BLaER1 treated with 17β-estradiol and CSF1 and Interleukin-3, amounts not matched to agents 10 nM and 100 nM (cell line): Measurements from ENCODE around the gene PRAC2.

Experiments
- H3K27ac ChIP-seq, 11 experiments: shearing (Covaris generic); formaldehyde crosslinking; 2 replicates each; pipeline ENCODE4 v1.8.1; 2022
- H3K27me3 ChIP-seq, 11 experiments: shearing (Covaris generic); formaldehyde crosslinking; 2 replicates each; pipeline ENCODE4 v1.8.1; 2022
- H3K36me3 ChIP-seq, 11 experiments: shearing (Covaris generic); formaldehyde crosslinking; 2 replicates each; pipeline ENCODE4 v1.8.1; 2022
- H3K4me1 ChIP-seq, 10 experiments: shearing (Covaris generic); formaldehyde crosslinking; 2 replicates each; pipeline ENCODE4 v1.8.1; 2022
- H3K4me2 ChIP-seq, 11 experiments: shearing (Covaris generic); formaldehyde crosslinking; 2 replicates each; pipeline ENCODE4 v1.8.1; 2022
- H3K4me3 ChIP-seq, 10 experiments: shearing (Covaris generic); formaldehyde crosslinking; 2 replicates each; pipeline ENCODE4 v1.8.1; 2022
- H3K9ac ChIP-seq, 11 experiments: shearing (Covaris generic); formaldehyde crosslinking; 2 replicates each; pipeline ENCODE4 v1.8.1; 2022
- H3K9me3 ChIP-seq, 11 experiments: shearing (Covaris generic); formaldehyde crosslinking; replicated peaks in 1 of 11; 2 replicates each; pipeline ENCODE4 v1.8.1; 2022
- H4K20me1 ChIP-seq, 11 experiments: shearing (Covaris generic); formaldehyde crosslinking; 2 replicates each; pipeline ENCODE4 v1.8.1; 2022
- Cebpa-rat ChIP-seq, 11 experiments: shearing (Covaris generic); IDR thresholded peaks; 2 replicates each; pipeline ENCODE4 v1.8.1; 2022

Gene PRAC2

GRCh38 chr17:48724251-48725003 is 1.4 kb downstream of the PRAC2 start:
- peaks cover 0 to 99% (median 89%) of the 10 kb centered on the region in 11 experiments; a peak in 18 of 22 replicates for H4K20me1 ChIP-seq
- H3K36me3 ChIP-seq, result no peaks in the 10 kb centered on the region
- no peak overlapping the region for H3K9ac ChIP-seq
- no peak overlapping the region for H3K27ac ChIP-seq
- H3K9me3 ChIP-seq, result peaks cover 0 to 15% (median 7%) of the 10 kb centered on the region in 11 experiments; a peak in 16 of 22 replicates
- peaks cover 100% of the 10 kb centered on the region in 11 experiments for H3K27me3 ChIP-seq
- peak overlapping the region in 6 of 11 experiments; percentile 10 to 43 (median 18); a peak in 6 of 22 replicates for H3K4me2 ChIP-seq
- no peak overlapping the region for H3K4me3 ChIP-seq
- no peak for TF ChIP-seq Cebpa-rat (IDR thresholded peaks at IDR 0.05)
- H3K4me1 ChIP-seq, result peaks cover 0 to 36% (median 2%) of the 10 kb centered on the region in 10 experiments; a peak in 8 of 20 replicates

GRCh38 chr17:48725004-48725287 is 2.0 kb downstream of the PRAC2 start:
- Histone ChIP-seq H3K4me2 (peak overlapping the region in 6 of 11 experiments; percentile 10 to 43 (median 18); a peak in 6 of 22 replicates), H3K27me3 (peaks cover 100% of the 10 kb centered on the region in 11 experiments), H3K9me3 (peaks cover 0 to 10% (median 2%) of the 10 kb centered on the region in 11 experiments; a peak in 9 of 22 replicates), H3K4me1 (peaks cover 0 to 38% (median 2%) of the 10 kb centered on the region in 10 experiments; a peak in 8 of 20 replicates), H3K27ac (no peak overlapping the region), H3K36me3 (no peaks in the 10 kb centered on the region), H3K9ac (no peak overlapping the region), H4K20me1 (peaks cover 0 to 99% (median 89%) of the 10 kb centered on the region in 11 experiments; a peak in 18 of 22 replicates), H3K4me3 (no peak overlapping the region)
- TF ChIP-seq Cebpa-rat (IDR thresholded peaks at IDR 0.05), result no peak

GRCh38 chr17:48725288-48726064 is 2.5 kb downstream of the PRAC2 start:
- peak overlapping the region in 1 of 11 experiments; percentile 25; a peak in 2 of 22 replicates for H3K4me2 ChIP-seq
- no peak overlapping the region for H3K9ac ChIP-seq
- peaks cover 0 to 38% (median 2%) of the 10 kb centered on the region in 10 experiments; a peak in 8 of 20 replicates for H3K4me1 ChIP-seq
- H3K9me3 ChIP-seq, result peaks cover 0 to 5% (median 0%) of the 10 kb centered on the region in 11 experiments; a peak in 3 of 22 replicates
- H3K27ac ChIP-seq, result no peak overlapping the region
- H4K20me1 ChIP-seq, result peaks cover 0 to 96% (median 89%) of the 10 kb centered on the region in 11 experiments; a peak in 18 of 22 replicates
- H3K36me3 ChIP-seq, result no peaks in the 10 kb centered on the region
- no peak for TF ChIP-seq Cebpa-rat (IDR thresholded peaks at IDR 0.05)
- peaks cover 100% of the 10 kb centered on the region in 11 experiments for H3K27me3 ChIP-seq
- no peak overlapping the region for H3K4me3 ChIP-seq

GRCh38 chr17:48726114-48726915 is 3.3 kb downstream of the PRAC2 start:
- peaks cover 0 to 91% (median 81%) of the 10 kb centered on the region in 11 experiments; a peak in 18 of 22 replicates for H4K20me1 ChIP-seq
- no peak for TF ChIP-seq Cebpa-rat (IDR thresholded peaks at IDR 0.05)
- H3K9me3 ChIP-seq, result no peaks in the 10 kb centered on the region
- no peaks in the 10 kb centered on the region for H3K36me3 ChIP-seq
- H3K4me3 ChIP-seq, result no peak overlapping the region
- no peak overlapping the region for H3K27ac ChIP-seq
- H3K27me3 ChIP-seq, result peaks cover 100% of the 10 kb centered on the region in 11 experiments
- H3K4me2 ChIP-seq, result no peak overlapping the region
- peaks cover 0 to 38% (median 2%) of the 10 kb centered on the region in 10 experiments; a peak in 8 of 20 replicates for H3K4me1 ChIP-seq
- H3K9ac ChIP-seq, result no peak overlapping the region

- TF ChIP-seq Cebpa-rat (IDR thresholded peaks at IDR 0.05), result no peak
- Histone ChIP-seq H3K4me2 (no peak overlapping the region), H3K4me3 (no peak overlapping the region), H3K27me3 (peaks cover 100% of the 10 kb centered on the region in 11 experiments), H3K36me3 (no peaks in the 10 kb centered on the region), H3K9ac (no peak overlapping the region), H3K27ac (no peak overlapping the region), H3K4me1 (peaks cover 0 to 38% (median 2%) of the 10 kb centered on the region in 10 experiments; a peak in 8 of 20 replicates), H3K9me3 (no peaks in the 10 kb centered on the region), H4K20me1 (peaks cover 0 to 92% (median 75%) of the 10 kb centered on the region in 11 experiments; a peak in 18 of 22 replicates)
Observed at GRCh38 chr17:48726916-48727286, 3.9 kb downstream of the PRAC2 start.

- Histone ChIP-seq H3K4me3 (peak overlapping the region in 1 of 10 experiments; percentile 28; a peak in 1 of 20 replicates), H3K4me1 (peaks cover 0 to 36% (median 2%) of the 10 kb centered on the region in 10 experiments; a peak in 8 of 20 replicates), H3K9me3 (no peaks in the 10 kb centered on the region), H3K9ac (no peak overlapping the region), H4K20me1 (peaks cover 0 to 91% (median 74%) of the 10 kb centered on the region in 11 experiments; a peak in 18 of 22 replicates), H3K36me3 (no peaks in the 10 kb centered on the region), H3K27ac (no peak overlapping the region), H3K27me3 (peaks cover 100% of the 10 kb centered on the region in 11 experiments), H3K4me2 (no peak overlapping the region)
- TF ChIP-seq Cebpa-rat (IDR thresholded peaks at IDR 0.05), result no peak
Observed at GRCh38 chr17:48727415-48728175, 4.6 kb downstream of the PRAC2 start.

- TF ChIP-seq Cebpa-rat (IDR thresholded peaks at IDR 0.05), result no peak
- Histone ChIP-seq H3K4me2 (peak within 1 kb of the TSS in 8 of 11 experiments; percentile 24 to 80 (median 47); a peak in 13 of 22 replicates), H3K27me3 (peaks cover 100% of the 10 kb centered on the region in 11 experiments), H3K9ac (no peak within 1 kb of the TSS), H3K27ac (no peak within 1 kb of the TSS), H4K20me1 (peaks cover 0 to 91% (median 74%) of the 10 kb centered on the region in 11 experiments; a peak in 18 of 22 replicates), H3K4me1 (peaks cover 0 to 27% (median 0%) of the 10 kb centered on the region in 10 experiments; a peak in 8 of 20 replicates), H3K9me3 (no peaks in the 10 kb centered on the region), H3K4me3 (peak within 1 kb of the TSS in 5 of 10 experiments; percentile 22 to 41 (median 32); a peak in 9 of 20 replicates), H3K36me3 (no peaks in the 10 kb centered on the region)
Observed at GRCh38 chr17:48728232-48729231, 5.5 kb downstream of the PRAC2 start, which contains the start of gene HOXB13. Gene HOXB13 (minus strand): TSS chr17:48728750. CDS start chr17:48728593, 157 bp downstream.
